ENCODE measurements around the gene RNF41.
"Not testable (repeated sequence)": the region's sequence is repeated elsewhere in the genome, so short reads cannot be mapped to it uniquely, and the experiment has no call there.

DNA sequence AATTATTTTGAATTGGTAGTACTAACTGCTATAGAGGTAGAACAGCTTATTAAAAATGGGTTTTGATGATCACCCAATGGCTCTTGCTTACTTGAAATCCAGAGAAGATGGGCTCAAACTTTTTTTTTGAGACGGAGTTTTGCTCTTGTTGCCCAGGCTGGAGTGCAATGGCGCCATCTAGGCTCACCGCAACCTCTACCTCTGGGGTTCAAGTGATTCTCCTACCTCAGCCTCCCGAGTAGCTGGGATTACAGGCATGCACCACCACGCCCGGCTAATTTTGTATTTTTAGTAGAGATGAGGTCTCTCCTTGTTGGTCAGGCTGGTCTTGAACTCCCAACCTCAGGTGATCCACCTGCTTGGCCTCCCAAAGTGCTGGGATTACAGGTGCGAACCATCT is 41.2 kb upstream of the RNF41 start:
- not testable (repeated sequence) for TF ChIP-seq POLR2A (IDR thresholded peaks at IDR 0.05)
- TF ChIP-seq, protein P1, sequence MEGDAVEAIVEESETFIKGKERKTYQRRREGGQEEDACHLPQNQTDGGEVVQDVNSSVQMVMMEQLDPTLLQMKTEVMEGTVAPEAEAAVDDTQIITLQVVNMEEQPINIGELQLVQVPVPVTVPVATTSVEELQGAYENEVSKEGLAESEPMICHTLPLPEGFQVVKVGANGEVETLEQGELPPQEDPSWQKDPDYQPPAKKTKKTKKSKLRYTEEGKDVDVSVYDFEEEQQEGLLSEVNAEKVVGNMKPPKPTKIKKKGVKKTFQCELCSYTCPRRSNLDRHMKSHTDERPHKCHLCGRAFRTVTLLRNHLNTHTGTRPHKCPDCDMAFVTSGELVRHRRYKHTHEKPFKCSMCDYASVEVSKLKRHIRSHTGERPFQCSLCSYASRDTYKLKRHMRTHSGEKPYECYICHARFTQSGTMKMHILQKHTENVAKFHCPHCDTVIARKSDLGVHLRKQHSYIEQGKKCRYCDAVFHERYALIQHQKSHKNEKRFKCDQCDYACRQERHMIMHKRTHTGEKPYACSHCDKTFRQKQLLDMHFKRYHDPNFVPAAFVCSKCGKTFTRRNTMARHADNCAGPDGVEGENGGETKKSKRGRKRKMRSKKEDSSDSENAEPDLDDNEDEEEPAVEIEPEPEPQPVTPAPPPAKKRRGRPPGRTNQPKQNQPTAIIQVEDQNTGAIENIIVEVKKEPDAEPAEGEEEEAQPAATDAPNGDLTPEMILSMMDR (IDR thresholded peaks at IDR 0.05), result not testable (repeated sequence)

Data from right lobe of liver (tissue), 4 donors.